NCI-H1436 (cell line): ENCODE measurements around the gene SOX5.

Experiments
- DNase-seq: peaks from one replicate; lab custom pipeline; 2025; lab: John Stamatoyannopoulos, UW

The SOX5 gene

GRCh38 chr12:23686095-23686494, 263.4 kb downstream of the SOX5 start:
- no peak for DNase-seq

- no peak for DNase-seq
Observed at GRCh38 chr12:23684121-23684520, 265.3 kb downstream of the SOX5 start.

- DNase-seq: no peak
Observed at GRCh38 chr12:23681237-23681636, 268.2 kb downstream of the SOX5 start.

- no peak for DNase-seq
Observed at GRCh38 chr12:23674064-23674463, 275.4 kb downstream of the SOX5 start.

- no peak for DNase-seq
Observed at GRCh38 chr12:23671881-23672280, 277.6 kb downstream of the SOX5 start.

GRCh38 chr12:23670684-23671083, 278.8 kb downstream of the SOX5 start:
- no peak for DNase-seq

- no peak for DNase-seq
Observed at GRCh38 chr12:23669691-23670090, 279.8 kb downstream of the SOX5 start.

GRCh38 chr12:23666866-23667265, 282.6 kb downstream of the SOX5 start:
- DNase-seq: no peak

- no peak for DNase-seq
Observed at GRCh38 chr12:23662966-23663365, 286.5 kb downstream of the SOX5 start.

- no peak for DNase-seq
Observed at GRCh38 chr12:23659131-23659530, 290.3 kb downstream of the SOX5 start.

GRCh38 chr12:23657598-23657997, 291.9 kb downstream of the SOX5 start:
- no peak for DNase-seq

GRCh38 chr12:23655884-23656283, 293.6 kb downstream of the SOX5 start:
- no peak for DNase-seq

GRCh38 chr12:23655112-23655511, 294.4 kb downstream of the SOX5 start:
- DNase-seq: no peak

GRCh38 chr12:23648546-23648945, 300.9 kb downstream of the SOX5 start:
- DNase-seq: no peak

GRCh38 chr12:23640754-23641153, 308.7 kb downstream of the SOX5 start:
- peak; percentile 90 for DNase-seq

GRCh38 chr12:23634344-23634743, 315.1 kb downstream of the SOX5 start:
- no peak for DNase-seq

- DNase-seq: no peak
Observed at GRCh38 chr12:23631786-23632377, 317.6 kb downstream of the SOX5 start.

GRCh38 chr12:23630524-23630923, 318.9 kb downstream of the SOX5 start:
- DNase-seq: no peak

- no peak for DNase-seq
Observed at GRCh38 chr12:23628806-23629205, 320.7 kb downstream of the SOX5 start.

- DNase-seq: no peak
Observed at GRCh38 chr12:23626791-23627190, 322.7 kb downstream of the SOX5 start.

GRCh38 chr12:23621900-23622299, 327.6 kb downstream of the SOX5 start:
- no peak for DNase-seq

GRCh38 chr12:23618718-23619117, 330.8 kb downstream of the SOX5 start:
- no peak for DNase-seq

- no peak for DNase-seq
Observed at GRCh38 chr12:23617749-23618148, 331.7 kb downstream of the SOX5 start.

- no peak for DNase-seq
Observed at GRCh38 chr12:23614280-23614679, 335.2 kb downstream of the SOX5 start.

- DNase-seq: no peak
Observed at GRCh38 chr12:23611320-23611719, 338.1 kb downstream of the SOX5 start.
